NB4 (cell line): ENCODE results near the gene EFCAB6.

Source experiments
- CTCF ChIP-seq: IDR thresholded peaks from one replicate; pipeline ENCODE4 v1.5.1; 2012; ENCODE audit warnings: low read depth, low read length
- MYC ChIP-seq: IDR thresholded peaks from 2 replicates; pipeline ENCODE4 v1.6.1; 2011; ENCODE audit warnings: low read depth, low read length

- TF ChIP-seq CTCF: no peak
- TF ChIP-seq MYC: no peak
These were observed 342 bp downstream of the EFCAB6 start for GRCh38 chr22:43811777-43812148.
